Left lung (tissue), 10 donors: ENCODE measurements around the gene ETFB. TPM values are rescaled to one million over a fixed set of nuclear protein-coding genes. Genes with fewer than 3 reads are reported as not detected.

Experiments used
- ATAC-seq: fragments of 200-7000 bp; cut with Tn5 transposase; one replicate; pipeline ENCODE4 v1.9.1; 2020; ENCODE audit warnings: moderate library complexity
- DNase-seq, 4 donors: peaks; one replicate each; pipeline ENCODE4 v3.0.0-alpha.2; 2013 to 2020
- H3K27ac ChIP-seq, 2 donors: fragments of 200-600 bp; sonication (generic) in 1 of 2; one replicate each; pipeline versions ENCODE4 v1.5.0 to v1.8.0; 2020 to 2021
- H3K27me3 ChIP-seq, 2 donors: fragments of 200-600 bp; sonication (generic) in 1 of 2; one replicate each; pipeline versions ENCODE4 v1.5.0 to v1.8.0; 2020 to 2021
- H3K36me3 ChIP-seq, 2 donors: fragments of 200-600 bp; sonication (generic) in 1 of 2; one replicate each; pipeline versions ENCODE4 v1.5.0 to v1.8.0; 2020 to 2021
- H3K4me1 ChIP-seq, 2 donors: fragments of 200-600 bp; one replicate each; pipeline ENCODE4 v1.8.0; 2021
- H3K4me3 ChIP-seq, 2 donors: fragments of 200-600 bp; sonication (generic) in 1 of 2; one replicate each; pipeline versions ENCODE4 v1.5.0 to v1.8.0; 2020 to 2021; ENCODE audit warnings: mild to moderate bottlenecking in 1 of 2
- H3K9me3 ChIP-seq, 2 donors: fragments of 200-600 bp; sonication (generic) in 1 of 2; one replicate each; pipeline versions ENCODE4 v1.5.0 to v1.8.0; 2020 to 2021
- CTCF ChIP-seq, 2 donors: fragments of 200-600 bp; sonication (generic) in 1 of 2; IDR thresholded peaks; one replicate each; pipeline versions ENCODE4 v1.5.0 to v1.8.0; 2021; ENCODE audit warnings: antibody characterized with exemption in 2 of 2
- intact Hi-C, 2 donors: fragments of 100-400 bp; cut with DNase I; formaldehyde crosslinking; loops; one replicate each; pipeline versions ENCODE4 v1.11.2 to v1.14.2; 2022
- polyA plus RNA-seq, 6 donors: library from polyadenylated mRNA; unstranded; fragments of 120-200 nt; gene quantifications; one replicate each; pipeline ENCODE4 v1.2.1, GENCODE V29; 2013; ENCODE audit not compliant: insufficient read length in 6 of 6
- total RNA-seq, 2 donors: library from RNA; stranded (reverse); fragmentation: NEBNext Ultra II Directional; extraction: Animal tissue kit (Norgen Biotek cat#: 25700); gene quantifications; one replicate each; pipeline ENCODE4 v1.2.1, GENCODE V29; 2021
- donor health status: DM: no; HTN: yes; CAD: no.
- donor health status: DM: no; HTN: no; CAD: no.

ETFB gene
- total and polyA plus RNA-seq, 8 donors = 41.5 to 89.6 (median 47.9) TPM

GRCh38 chr19:51386882-51387520 is 20.8 kb upstream of the ETFB start:
- H3K4me1 ChIP-seq = no peaks in the 10 kb centered on the region
- ATAC-seq (no peak), DNase-seq (no peak)
- H3K4me3 ChIP-seq = no peak overlapping the region
- peaks cover 0 to 4% of the 10 kb centered on the region in 2 donors for H3K27me3 ChIP-seq
- no peaks in the 10 kb centered on the region for H3K9me3 ChIP-seq
- intact Hi-C loops = no loop called here
- H3K36me3 ChIP-seq = no peaks in the 10 kb centered on the region
- H3K27ac ChIP-seq = no peak overlapping the region
- TF ChIP-seq CTCF (IDR thresholded peaks at IDR 0.05) = no peak

- ATAC-seq (no peak), DNase-seq (no peak)
- H3K27me3 ChIP-seq = no peaks in the 10 kb centered on the region
- no peaks in the 10 kb centered on the region for H3K36me3 ChIP-seq
- intact Hi-C loops = no loop called here
- no peak overlapping the region for H3K4me3 ChIP-seq
- no peak for TF ChIP-seq CTCF (IDR thresholded peaks at IDR 0.05)
- H3K4me1 ChIP-seq = no peaks in the 10 kb centered on the region
- H3K27ac ChIP-seq = no peak overlapping the region
- peaks cover 0 to 6% of the 10 kb centered on the region in 2 donors for H3K9me3 ChIP-seq
These were observed 15.8 kb upstream of the ETFB start for GRCh38 chr19:51382004-51382403.

- Histone ChIP-seq H3K27me3 (no peaks in the 10 kb centered on the region), H3K9me3 (peaks cover 0 to 6% of the 10 kb centered on the region in 2 donors), H3K36me3 (no peaks in the 10 kb centered on the region), H3K27ac (no peak overlapping the region), H3K4me1 (peaks cover 0 to 5% of the 10 kb centered on the region in 2 donors), H3K4me3 (no peak overlapping the region)
- DNase-seq (no peak), ATAC-seq (no peak)
- intact Hi-C loops = no loop called here
- TF ChIP-seq CTCF (IDR thresholded peaks at IDR 0.05) = no peak
These were observed 14.2 kb upstream of the ETFB start for GRCh38 chr19:51380379-51380778.

- Histone ChIP-seq H3K4me1 (peaks cover 0 to 28% of the 10 kb centered on the region in 2 donors), H3K27me3 (no peaks in the 10 kb centered on the region), H3K36me3 (no peaks in the 10 kb centered on the region), H3K9me3 (peaks cover 0 to 6% of the 10 kb centered on the region in 2 donors), H3K27ac (no peak overlapping the region), H3K4me3 (no peak overlapping the region)
- intact Hi-C loops = no loop called here
- DNase-seq (no peak), ATAC-seq (no peak)
- TF ChIP-seq CTCF (IDR thresholded peaks at IDR 0.05) = no peak
These were observed 11.2 kb upstream of the ETFB start for GRCh38 chr19:51377422-51377821.

GRCh38 chr19:51375504-51376221 is 9.5 kb upstream of the ETFB start:
- Histone ChIP-seq H3K4me1 (peaks cover 0 to 45% of the 10 kb centered on the region in 2 donors), H3K9me3 (no peaks in the 10 kb centered on the region), H3K27me3 (no peaks in the 10 kb centered on the region), H3K36me3 (no peaks in the 10 kb centered on the region), H3K4me3 (no peak overlapping the region), H3K27ac (no peak overlapping the region)
- TF ChIP-seq CTCF (IDR thresholded peaks at IDR 0.05) = no peak
- ATAC-seq (no peak), DNase-seq (no peak)
- intact Hi-C loops = no loop called here
